Cardiac muscle cell (in vitro differentiated cells and primary cell): ENCODE data around the gene FITM1. TPM values are rescaled to one million over a fixed set of nuclear protein-coding genes. Genes with fewer than 3 reads are reported as not detected.
A peak's percentile ranks its signal among the peaks of the same experiment; 100 is the strongest.

Experiments used
- DNase-seq, 2 donors: peaks; one replicate each; pipeline versions ENCODE4 v3.0.0 to v3.0.0-alpha.2; 2010 to 2017; ENCODE audit warnings: low read depth in 1 of 2, low spot score in 1 of 2
- H3K27ac ChIP-seq: fragments of 200-600 bp; sonication (generic); 2 replicates; pipeline ENCODE4 v1.5.1; 2016
- H3K27me3 ChIP-seq: fragments of 200-600 bp; sonication (generic); 2 replicates; pipeline ENCODE4 v1.6.0; 2016; ENCODE audit warnings: control low read depth
- H3K36me3 ChIP-seq: fragments of 200-600 bp; sonication (generic); 2 replicates; pipeline ENCODE4 v1.5.1; 2016; ENCODE audit warnings: control low read depth
- H3K4me1 ChIP-seq: fragments of 200-600 bp; sonication (generic); 2 replicates; pipeline ENCODE4 v1.8.1; 2017; ENCODE audit warnings: low read depth, mild to moderate bottlenecking, mixed run types
- H3K4me3 ChIP-seq: fragments of 200-600 bp; sonication (generic); 2 replicates; pipeline ENCODE4 v1.5.1; 2016; ENCODE audit warnings: mild to moderate bottlenecking
- H3K9me3 ChIP-seq: fragments of 200-600 bp; sonication (generic); 2 replicates; pipeline ENCODE4 v1.5.1; 2017; ENCODE audit warnings: low read depth, mild to moderate bottlenecking, control low read depth
- polyA plus RNA-seq: library from polyadenylated mRNA; unstranded; fragments of >200 nt; fragmentation: Nextera tagmentation; extraction: Ambion mirVana; gene quantifications from 2 replicates; pipeline ENCODE4 v1.2.1, GENCODE V29; 2016
- total RNA-seq: library from RNA; depleted of rRNA; stranded (reverse); fragments of >200 nt; gene quantifications from 2 replicates; pipeline ENCODE4 v1.2.3, GENCODE V29; 2016
- TF ChIP-seq, protein P1 (sequence below): IDR thresholded peaks from 2 replicates; pipeline ENCODE4 v1.5.1; 2012; ENCODE audit warnings: low read depth, mild to moderate bottlenecking, low read length

FITM1 gene, protein sequence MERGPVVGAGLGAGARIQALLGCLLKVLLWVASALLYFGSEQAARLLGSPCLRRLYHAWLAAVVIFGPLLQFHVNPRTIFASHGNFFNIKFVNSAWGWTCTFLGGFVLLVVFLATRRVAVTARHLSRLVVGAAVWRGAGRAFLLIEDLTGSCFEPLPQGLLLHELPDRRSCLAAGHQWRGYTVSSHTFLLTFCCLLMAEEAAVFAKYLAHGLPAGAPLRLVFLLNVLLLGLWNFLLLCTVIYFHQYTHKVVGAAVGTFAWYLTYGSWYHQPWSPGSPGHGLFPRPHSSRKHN
- total RNA-seq (124 and 136 TPM in 2 replicates), polyA plus RNA-seq (181 and 209 TPM in 2 replicates)

DNA sequence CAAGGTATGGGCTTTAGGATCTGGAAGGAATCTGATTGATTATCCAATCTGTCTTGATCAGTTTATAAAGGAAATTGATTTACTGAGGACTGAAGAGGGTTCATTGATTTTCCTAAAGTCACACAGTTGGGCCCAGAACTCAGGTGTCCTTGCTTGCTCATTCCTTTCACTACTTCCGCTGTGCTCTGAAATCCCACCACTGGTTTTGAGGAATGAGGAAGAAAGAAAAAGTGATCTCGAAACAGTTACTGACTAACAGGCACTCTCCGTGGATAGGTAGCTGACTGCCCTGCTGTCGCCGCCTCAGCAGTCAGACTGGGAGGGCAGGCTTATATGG lies at the start of gene FITM1:
Gene FITM1, plus strand, starts transcription at position 280 of the 337 bp plus-strand sequence. CDS start 905 bp downstream, outside the sequence.
- TF ChIP-seq, protein P1, sequence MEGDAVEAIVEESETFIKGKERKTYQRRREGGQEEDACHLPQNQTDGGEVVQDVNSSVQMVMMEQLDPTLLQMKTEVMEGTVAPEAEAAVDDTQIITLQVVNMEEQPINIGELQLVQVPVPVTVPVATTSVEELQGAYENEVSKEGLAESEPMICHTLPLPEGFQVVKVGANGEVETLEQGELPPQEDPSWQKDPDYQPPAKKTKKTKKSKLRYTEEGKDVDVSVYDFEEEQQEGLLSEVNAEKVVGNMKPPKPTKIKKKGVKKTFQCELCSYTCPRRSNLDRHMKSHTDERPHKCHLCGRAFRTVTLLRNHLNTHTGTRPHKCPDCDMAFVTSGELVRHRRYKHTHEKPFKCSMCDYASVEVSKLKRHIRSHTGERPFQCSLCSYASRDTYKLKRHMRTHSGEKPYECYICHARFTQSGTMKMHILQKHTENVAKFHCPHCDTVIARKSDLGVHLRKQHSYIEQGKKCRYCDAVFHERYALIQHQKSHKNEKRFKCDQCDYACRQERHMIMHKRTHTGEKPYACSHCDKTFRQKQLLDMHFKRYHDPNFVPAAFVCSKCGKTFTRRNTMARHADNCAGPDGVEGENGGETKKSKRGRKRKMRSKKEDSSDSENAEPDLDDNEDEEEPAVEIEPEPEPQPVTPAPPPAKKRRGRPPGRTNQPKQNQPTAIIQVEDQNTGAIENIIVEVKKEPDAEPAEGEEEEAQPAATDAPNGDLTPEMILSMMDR = no peak
- Histone ChIP-seq H3K27me3 (no peaks in the 10 kb centered on the region), H3K36me3 (no peaks in the 10 kb centered on the region), H3K4me3 (peak within 1 kb of the TSS; percentile 8), H3K9me3 (no peaks in the 10 kb centered on the region), H3K27ac (peak within 1 kb of the TSS; percentile 96), H3K4me1 (peaks cover 40% of the 10 kb centered on the region)
- DNase-seq = peak in 1 of 2 donors; percentile 28

DNA sequence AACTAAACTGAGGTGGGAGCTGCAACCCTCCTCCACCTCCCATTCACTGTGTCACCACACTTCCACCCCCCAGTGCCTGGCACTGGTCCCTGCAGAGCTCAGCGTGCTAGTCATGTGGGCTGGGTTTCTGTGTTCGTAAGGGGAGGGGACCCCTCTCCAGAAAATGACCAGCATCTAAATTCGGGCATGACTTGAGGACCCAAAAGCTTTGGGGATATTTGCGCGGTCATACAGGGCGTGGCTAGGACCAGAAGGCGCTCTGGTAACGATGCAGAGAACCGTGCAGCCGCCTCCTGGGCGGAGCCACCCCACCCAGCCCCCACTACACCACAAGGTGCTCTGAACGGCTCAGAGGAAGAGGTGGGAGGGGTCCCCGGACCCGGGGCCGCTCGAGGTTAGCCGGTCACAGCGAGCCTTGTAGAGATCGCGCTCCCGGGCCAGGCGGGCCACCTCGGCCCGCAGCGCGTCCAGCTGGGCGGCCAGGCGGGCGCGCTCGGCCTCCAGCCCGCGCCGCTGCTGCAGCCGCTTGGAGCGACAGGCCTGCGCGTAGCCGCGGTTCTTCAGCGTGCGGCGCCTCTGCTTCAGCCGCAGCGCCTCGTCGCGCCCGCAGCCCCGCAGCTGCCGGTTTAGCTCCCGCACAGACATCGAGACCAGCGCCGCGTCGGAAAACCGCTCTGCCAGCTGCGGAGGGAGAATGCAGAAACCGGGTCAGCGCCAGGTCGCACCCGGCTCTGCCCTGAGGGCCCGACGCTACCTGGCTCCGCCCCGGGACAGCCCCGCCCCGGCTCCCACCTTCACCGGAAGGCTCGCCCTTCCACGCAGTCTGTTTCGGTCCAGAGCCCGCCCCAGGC lies 49.3 kb upstream of the FITM1 start:
- peaks cover 28% of the 10 kb centered on the region for H3K27me3 ChIP-seq
- H3K27ac ChIP-seq = no peak overlapping the region
- H3K4me1 ChIP-seq = no peaks in the 10 kb centered on the region

DNA sequence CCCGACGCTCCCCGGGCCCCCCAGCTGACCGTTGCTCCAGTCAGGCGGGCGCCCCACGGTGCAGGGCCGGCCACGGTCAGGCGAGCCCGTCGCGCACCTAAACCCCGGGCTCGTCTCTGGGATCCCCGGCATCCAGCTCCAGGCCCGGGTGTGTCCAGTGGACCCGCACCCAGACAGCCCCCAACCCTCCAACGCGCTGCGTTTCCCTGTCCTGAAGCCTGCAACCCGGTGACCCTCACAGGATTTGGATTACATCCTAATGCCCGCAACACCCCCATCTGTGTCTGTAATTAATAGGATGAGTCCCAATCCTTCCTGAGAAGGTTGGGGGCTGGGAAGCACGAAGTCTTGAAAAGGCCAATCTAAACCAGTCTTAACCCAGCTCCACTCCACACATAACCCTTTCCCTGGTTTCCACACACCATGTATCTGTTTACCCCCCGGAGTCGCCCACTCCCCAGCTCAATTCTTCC lies 48.7 kb upstream of the FITM1 start:
- peaks cover 28% of the 10 kb centered on the region for H3K27me3 ChIP-seq
- no peaks in the 10 kb centered on the region for H3K4me1 ChIP-seq
- TF ChIP-seq, protein P1 = no peak
- H3K27ac ChIP-seq = no peak overlapping the region
- no peak for DNase-seq
- no peaks in the 10 kb centered on the region for H3K36me3 ChIP-seq
- H3K9me3 ChIP-seq = no peaks in the 10 kb centered on the region
- H3K4me3 ChIP-seq = peak overlapping the region; percentile 62

More for the DNA sequence above, 49.3 kb upstream of the FITM1 start:
- Histone ChIP-seq H3K9me3 (no peaks in the 10 kb centered on the region), H3K36me3 (no peaks in the 10 kb centered on the region), H3K4me3 (peak overlapping the region; percentile 62)
- TF ChIP-seq, protein P1 = no peak
- DNase-seq = peak; percentile 17 to 74

- DNase-seq = no peak
- no peaks in the 10 kb centered on the region for H3K36me3 ChIP-seq
- no peaks in the 10 kb centered on the region for H3K4me1 ChIP-seq
- H3K27ac ChIP-seq = no peak overlapping the region
- peaks cover 28% of the 10 kb centered on the region for H3K27me3 ChIP-seq
- TF ChIP-seq, protein P1 = no peak
- H3K9me3 ChIP-seq = no peaks in the 10 kb centered on the region
- H3K4me3 ChIP-seq = no peak overlapping the region
Measured at GRCh38 chr14:24082411-24083080, 47.9 kb upstream of the FITM1 start.

DNA sequence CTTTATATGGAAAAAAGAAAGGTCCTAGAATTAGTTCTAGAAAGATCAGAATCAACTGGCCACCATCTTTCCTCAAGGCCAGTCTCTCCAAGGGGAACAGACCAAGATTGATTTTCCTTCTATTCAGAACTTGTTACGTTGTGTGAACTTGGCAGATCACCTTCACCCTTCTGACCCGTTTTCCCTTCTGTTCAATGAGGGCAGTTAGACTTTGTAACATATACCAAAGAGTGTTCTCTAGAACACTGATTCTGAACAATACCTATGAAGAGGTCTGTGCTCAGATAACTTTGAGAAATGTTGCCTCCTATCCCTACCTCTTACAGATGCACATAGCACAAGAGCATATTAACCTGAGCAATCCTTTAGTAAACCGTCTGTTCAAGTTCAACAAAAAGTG lies 47.0 kb upstream of the FITM1 start:
- TF ChIP-seq, protein P1 = no peak
- no peak overlapping the region for H3K27ac ChIP-seq
- H3K36me3 ChIP-seq = no peaks in the 10 kb centered on the region
- H3K9me3 ChIP-seq = no peaks in the 10 kb centered on the region
- no peak overlapping the region for H3K4me3 ChIP-seq
- peaks cover 28% of the 10 kb centered on the region for H3K27me3 ChIP-seq
- no peak for DNase-seq
- no peaks in the 10 kb centered on the region for H3K4me1 ChIP-seq
